HG03135 (cell line): ENCODE results near the gene PPFIBP2.
A peak's percentile ranks its signal among the peaks of the same experiment; 100 is the strongest.
"Not testable (repeated sequence)": the region's sequence is repeated elsewhere in the genome, so short reads cannot be mapped to it uniquely, and the experiment has no call there.

ENCODE experiments used
- ATAC-seq: cut with Tn5 transposase; IDR thresholded peaks from one replicate; pipeline ENCODE4 v1.9.1; 2021; ENCODE audit warnings: mild to moderate bottlenecking, moderate library complexity; ENCODE audit not compliant: unreplicated experiment

Gene PPFIBP2

DNA sequence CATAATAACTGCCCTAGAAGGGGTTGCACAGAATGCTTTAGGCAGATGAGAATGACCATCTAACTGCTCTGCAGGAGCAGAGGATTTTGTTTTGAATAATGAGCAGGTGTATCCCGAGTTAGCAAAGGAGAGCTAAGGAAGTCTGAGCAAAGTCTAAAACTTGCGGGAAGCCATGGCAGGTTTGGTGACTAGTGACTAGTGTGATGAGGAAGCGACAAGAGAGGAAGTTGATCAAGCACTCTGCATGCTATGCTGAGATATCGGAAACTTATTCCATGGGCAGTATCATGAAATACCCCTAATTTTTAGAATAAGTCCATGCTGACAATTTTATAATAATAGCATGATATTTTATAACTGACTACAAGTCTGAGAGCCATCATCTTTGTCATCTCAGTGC, 15.6 kb upstream of the PPFIBP2 start:
- no peak for ATAC-seq

DNA sequence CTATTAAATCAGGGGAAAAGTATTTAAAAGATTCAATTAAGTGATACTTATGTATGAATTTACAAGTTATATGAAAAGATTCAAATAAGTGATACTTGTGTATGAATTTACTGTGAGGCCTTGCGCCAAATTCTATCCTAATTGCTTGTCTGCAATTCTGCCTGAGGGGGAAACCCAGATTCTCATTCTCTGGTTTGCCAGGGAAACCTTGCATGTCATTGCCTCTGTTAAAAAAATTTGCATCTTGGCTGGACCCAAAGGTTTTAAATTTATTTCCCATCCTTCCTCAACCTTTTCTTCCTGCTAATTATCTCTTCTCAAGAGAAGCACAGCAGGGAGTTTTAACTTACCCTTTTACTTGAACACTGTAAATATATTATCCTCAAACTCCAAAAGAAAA, 14.7 kb upstream of the PPFIBP2 start:
- ATAC-seq: no peak

DNA sequence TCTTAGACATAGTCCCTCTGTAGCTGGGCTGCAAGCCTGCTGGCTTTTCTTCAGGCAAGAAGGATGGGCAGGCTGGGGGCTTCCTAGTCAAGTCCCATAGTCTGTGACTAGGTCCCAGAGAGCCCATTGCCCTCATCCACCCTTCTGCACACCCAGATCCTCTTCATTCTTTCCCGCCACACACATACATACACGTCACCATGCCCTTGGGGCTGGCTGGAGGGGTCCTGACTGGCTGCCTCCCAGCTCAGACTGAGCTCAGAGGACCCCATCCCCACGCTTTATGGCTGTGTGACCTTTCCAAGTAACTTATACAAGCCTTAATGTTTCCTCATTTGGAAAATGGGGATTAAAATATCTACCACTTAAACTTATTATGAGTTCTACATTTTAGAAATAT, 13.5 kb upstream of the PPFIBP2 start:
- ATAC-seq: no peak

DNA sequence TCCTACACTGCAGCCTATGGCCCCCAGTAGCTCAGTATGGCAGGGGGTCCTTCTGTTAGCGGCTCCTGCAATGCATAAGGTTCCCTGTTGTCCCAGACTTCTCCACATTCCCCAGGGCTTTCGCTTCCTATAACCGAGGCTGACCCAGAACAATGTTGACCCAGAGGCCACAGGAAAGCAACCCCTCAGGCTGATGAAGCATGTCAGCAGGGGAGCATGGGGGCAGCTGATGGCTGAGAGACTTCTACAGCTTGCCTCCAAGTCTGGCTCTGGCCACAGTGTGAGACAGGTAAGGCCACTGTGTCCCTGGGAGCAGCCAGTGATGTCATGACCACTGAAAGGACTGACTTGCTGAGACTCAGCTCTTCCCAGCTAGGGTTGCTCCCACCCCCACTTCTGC, 12.5 kb upstream of the PPFIBP2 start:
- ATAC-seq: no peak

DNA sequence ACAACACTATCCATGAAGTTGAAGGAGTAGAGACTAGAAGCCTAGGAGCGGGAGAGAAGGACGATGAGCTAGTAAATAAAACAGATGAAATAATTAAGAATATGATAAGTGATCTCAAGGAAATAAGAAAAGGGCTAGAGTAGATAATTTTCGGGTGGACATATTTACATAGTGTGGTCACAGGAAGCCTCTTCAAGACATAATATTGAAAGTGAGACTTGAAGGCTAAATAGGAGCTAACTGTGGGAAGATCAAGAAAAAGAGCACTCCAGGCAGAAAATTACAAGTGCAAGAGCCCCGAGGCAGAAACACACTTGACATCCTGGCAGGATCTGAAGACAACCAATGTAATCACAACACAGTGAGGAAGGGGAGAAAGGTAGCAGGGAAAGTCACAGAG, 11.9 kb upstream of the PPFIBP2 start:
- ATAC-seq: no peak

DNA sequence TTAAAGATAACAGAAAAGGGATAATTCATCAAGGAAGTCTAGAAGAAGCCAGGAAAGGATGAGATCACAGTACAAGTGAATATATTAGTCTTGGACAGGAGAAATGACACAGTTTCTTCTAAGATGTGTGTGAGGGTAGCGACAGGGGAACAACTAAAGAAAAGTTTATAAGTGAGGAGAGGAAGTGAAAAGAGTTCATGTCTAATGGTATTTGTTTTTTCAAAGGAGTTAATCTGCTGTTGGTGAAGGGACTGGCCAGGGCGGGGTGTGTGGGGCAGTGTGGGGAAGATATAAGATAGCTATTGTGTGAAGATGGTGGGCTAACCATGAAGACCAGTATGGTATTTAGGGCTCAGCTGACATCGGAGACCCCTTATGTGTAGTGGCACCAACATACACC, 7.6 kb upstream of the PPFIBP2 start:
- no peak for ATAC-seq

DNA sequence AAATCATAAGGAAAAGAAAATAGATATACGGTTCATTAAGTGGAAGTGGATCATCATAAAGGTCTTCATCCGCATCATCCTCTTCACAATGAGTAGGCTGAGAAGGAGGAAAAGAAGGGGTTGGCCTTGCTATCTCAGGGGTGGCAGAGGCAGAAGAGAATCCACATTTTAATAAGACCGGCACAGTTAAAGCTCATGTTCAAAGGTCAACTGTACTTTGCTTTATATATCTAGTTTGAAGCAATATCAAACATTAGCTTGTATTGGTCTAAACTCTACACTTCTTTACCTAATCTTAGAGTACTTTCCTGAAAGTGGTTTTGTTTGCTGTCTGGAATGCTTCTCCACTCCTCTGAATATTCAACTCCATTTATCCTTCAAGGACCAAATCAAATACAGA, 5.7 kb upstream of the PPFIBP2 start:
- no peak for ATAC-seq

DNA sequence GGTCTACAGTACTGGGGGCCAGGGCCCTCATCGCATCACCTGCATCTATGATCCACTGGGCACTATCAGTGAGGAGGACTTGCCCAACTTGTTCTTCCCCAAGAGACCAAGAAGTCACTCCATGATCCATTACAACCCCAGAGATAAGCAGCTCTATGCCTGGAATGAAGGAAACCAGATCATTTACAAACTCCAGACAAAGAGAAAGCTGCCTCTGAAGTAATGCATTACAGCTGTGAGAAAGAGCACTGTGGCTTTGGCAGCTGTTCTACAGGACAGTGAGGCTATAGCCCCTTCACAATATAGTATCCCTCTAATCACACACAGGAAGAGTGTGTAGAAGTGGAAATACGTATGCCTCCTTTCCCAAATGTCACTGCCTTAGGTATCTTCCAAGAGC, 3.8 kb upstream of the PPFIBP2 start:
- ATAC-seq: no peak

DNA sequence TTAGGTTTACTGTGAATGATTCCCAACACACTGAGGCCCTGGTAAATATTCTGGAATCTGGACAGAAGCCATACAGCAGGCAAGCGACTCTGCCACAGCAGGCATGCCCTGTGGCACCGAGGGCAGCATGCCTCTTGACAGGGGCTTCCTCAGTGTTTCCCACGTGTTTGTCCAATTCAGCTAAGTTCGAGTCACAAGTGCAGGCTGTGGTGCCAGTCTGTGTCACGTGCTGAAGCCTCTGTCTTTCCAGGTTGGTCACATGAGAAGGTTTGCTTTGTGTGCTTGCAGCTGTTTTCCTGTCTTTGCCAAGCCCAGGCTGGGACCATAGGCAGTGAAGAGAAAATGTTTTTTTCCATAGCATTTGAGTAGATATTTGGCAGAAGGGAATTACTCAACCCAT, 2.4 kb upstream of the PPFIBP2 start:
- no peak for ATAC-seq

DNA sequence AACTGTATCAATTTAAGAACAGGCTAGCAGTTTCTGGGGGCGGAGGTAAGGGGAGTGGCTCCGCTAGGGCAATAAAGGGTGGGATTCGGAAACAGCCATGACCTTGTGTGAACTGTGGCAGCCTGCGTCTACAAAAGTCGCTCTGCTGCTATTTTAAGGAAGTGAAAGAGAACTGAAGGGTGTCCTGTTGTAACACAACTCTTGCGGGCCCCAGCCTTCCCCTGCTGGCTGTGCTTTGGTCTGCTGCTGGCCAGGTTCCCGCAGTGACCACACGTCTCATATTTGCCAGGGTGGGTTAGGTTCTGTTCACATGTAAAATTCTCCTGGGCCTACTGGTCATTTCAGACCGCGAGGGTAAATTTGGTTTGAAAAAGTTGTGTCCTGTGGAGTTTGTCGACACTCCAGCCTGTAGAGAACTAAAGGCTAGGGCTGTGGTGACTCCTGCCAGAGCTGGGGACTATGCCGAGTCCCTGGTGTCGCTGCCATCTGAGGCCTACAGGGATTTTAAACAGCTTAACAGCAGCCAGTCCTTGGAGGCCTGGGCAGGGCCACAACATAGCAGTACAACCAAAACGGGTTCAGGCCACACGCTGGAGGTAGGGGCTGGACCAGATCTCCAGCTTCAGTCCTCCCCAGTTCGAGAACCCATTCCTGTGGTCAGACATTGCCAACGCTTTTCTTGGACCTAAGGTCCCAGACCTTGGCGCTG, 1.1 kb upstream of the PPFIBP2 start:
- ATAC-seq: peak; percentile 73

DNA sequence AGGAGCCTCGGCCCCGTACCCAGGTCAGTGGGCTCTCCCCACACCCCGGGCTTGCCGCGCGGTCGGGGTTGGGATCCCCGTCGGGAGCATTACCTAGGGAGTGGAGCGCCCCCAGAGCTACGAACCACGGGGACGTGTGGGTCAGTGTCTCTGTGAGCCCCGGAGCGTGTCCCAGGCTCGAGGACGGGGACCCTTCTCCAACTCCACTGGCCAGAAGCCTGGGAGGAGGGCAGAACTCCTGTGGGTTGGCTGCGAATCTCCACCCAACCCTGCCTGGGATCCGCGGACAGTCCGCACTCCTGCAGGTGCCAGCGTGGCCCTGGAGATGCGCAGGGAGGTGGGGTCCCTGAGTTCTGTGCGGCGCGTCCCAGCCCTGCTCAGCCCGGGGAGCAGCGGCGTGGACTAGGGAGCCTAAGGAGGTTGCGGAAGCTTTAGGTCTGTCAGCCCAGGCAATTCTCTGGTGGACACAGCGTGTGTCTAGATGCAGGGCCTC, 346 bp downstream of the PPFIBP2 start:
- peak; percentile 5 for ATAC-seq

DNA sequence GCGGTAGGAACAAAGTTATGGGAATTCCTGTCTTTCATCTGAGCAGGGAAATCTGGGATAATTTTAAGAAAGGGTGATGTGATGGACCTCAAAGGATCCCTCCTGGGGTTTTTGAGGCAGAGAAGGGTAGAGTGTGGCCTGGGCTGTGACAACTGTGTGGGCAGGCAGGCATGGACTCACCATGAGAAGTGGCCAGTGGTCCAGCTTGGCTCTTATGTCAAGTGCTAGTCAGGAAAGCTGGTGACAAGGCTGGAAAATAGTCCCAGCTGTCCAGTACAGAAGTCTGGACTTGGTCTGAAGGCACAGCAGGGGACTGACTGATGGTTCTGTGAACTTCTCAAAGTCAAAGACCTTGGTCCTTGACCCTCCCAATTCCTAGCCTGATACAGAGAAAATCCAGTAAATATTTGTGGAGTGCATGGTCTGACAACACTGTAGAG, 1.7 kb downstream of the PPFIBP2 start:
- no peak for ATAC-seq

DNA sequence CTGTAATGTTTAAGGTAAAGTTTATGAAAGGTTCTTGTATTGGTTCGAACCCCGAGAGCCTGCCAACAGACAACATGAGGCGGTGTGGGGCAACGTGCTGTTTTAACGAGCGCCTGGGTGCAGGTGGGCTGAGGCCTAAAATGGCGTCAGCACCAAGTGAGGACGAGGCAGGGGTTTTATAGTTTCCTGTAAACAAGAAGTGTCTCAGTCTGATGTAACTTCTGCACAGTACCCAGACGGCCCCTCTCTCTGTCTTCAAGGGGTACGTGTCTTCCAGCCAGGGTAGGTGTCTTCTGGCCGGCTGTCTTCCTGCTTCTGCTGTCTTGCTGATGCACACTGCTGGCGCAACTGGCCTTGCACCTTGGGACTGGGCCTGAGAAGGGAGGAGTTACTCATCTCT, 2.7 kb downstream of the PPFIBP2 start:
- no peak for ATAC-seq

DNA sequence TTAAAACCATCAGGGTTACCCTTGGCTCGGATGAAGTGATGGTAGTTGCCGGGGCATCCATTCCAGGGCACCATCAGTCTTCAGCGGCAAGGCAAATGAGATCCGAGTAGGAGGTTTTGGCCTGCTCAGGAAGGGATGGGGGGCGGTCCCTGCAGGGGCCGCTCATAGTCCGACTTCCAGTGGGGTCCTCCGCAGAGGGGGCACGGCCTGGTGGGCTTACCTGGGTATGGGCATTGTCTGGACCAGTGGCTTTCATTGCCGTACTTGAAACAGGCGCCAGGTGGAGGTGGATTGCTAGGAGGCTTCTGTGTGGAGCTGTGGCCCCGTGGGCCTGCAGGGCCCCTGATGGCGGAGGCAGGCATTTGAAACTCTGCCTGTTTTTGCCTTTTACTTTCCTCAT, 3.9 kb downstream of the PPFIBP2 start:
- not testable (repeated sequence) for ATAC-seq

DNA sequence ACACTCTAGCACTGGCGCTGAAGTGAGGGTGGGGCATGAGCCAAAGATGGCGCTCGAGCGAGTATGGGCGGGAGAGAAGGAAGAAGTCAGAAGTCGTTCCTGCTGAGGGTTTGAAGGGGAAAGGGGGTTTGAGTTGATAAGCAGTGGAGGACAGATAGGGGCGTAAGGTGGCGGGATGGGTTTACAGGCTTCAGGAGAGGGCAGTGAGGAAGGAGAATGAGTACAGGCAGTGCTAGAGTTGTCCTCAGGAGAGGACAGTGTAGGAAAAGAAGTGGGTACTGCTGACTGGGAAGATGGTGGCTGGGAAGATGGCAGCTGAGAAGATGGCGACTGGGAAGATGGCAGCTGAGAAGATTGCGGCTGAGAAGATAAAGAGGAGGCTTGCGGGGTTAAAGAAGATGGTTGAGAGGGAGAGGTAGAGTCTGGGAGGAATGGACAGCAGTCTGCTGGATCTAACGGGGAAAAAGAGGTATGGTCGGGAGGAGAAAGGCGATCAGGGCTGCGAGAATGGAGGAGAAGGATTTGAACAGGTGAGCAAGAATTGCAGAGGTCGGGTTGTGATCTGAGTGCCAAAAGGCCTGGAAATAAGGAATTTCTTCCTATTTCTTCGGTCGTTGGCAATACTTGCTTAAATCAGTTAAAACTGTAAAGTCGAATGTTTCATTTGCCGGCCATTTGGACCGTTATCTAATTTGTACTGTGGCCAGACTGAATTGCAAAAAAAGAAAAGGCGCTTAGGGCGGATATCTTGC, 5.2 kb downstream of the PPFIBP2 start:
- no peak for ATAC-seq

DNA sequence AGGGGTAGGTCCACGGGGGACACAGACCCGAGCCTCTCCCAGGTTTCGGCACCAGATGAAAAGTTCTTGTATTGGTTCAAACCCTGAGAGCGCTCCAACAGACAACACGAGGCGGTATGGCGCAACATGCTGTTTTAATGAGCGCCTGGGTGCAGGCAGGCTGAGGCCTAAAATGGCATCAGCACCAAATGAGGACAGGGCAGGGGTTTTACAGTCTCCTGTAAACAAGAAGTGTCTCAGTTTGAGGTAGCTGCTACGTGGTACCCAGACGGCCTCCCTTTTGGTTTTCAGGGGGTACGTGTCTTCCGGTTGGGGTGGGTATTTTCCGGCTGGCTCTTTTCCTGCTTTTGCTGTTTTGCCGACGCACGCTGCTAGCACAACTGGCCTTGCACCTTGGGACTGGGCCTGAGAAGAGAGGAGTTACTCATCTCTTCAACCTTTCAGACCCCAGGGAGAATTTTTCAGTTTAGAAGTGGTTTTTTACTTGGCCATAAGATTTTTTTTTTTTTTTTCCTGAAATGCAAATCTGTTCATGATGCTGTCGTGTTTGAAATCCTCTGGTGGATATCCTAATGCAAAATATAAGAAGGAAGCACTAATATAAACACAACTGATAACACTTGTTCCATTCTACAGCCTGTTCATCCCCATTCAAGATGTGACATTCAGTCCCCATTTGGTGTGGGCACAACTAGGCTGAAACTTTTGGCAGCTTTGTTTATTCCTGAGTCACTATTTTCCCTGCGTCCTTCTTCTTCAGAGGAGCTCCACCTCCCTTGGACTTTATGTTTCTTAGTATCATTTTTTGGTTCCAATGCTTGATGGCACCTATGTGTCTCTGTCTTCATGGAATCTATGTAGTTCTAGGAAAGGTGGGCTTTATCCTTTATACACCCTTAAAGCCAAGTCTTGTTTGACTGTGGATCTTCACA, 6.5 kb downstream of the PPFIBP2 start:
- peak; percentile 50 for ATAC-seq

DNA sequence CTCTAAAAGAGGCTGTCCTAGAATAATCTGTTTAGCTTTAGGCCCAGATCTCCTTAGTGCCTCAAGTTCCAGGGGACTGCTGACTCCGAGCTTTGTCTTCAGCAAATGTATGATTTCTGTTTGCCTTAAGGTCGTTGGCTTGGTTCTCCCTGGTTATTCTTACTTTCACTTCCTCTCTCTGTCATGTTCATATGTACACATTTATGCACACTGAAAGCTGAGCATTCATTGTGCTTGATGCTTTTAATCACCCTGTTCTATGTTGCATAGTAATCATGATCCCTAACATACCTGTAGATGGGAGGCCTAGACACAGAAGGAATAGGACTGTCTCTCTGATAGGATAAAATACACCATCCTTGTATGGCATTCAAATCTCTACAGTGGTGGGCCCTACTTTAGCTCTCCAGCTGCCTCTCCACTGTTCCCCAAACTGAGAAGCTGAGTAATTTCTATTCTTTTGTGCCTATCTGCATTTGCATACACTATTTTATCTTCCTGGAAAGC, 7.2 kb downstream of the PPFIBP2 start:
- ATAC-seq: peak; percentile 81

DNA sequence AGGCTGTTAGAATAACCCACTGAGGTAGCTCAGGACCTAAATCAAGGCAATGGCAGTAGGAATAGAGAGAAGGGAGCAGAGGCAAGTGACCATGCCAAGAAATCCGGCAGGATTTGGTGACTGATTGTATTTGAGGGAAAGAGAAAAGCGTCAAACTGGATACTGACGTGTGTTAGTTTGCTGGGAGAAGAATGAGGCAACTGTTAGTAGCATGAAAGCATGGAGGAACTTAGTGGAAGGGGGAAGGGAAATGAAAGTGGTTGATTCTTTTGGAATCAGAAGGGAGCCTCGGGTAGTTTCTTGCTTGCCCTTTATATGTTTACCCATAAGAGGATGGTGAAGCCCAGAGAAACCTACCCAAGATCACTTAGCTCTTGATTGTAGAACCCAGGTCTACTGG, 8.3 kb downstream of the PPFIBP2 start:
- ATAC-seq: no peak

DNA sequence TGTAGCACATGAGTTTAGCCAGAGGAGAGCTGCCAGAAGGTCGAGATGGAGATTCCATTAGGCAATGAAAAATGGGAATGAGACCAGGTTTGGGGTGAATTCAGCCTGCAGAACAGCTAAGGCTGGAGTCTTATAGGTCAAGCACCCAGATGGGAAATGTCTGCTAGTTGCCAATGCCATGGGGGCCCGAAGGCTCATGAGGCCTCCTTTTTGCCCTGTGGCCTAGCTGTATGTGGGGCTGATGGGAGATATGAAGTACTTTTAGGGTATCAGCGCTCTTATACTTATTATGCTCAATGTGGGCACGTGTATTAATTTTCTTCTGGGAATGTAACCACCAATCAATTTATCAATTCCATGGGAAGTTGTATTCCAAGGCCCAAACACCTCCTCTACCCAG, 8.7 kb downstream of the PPFIBP2 start:
- ATAC-seq: no peak

DNA sequence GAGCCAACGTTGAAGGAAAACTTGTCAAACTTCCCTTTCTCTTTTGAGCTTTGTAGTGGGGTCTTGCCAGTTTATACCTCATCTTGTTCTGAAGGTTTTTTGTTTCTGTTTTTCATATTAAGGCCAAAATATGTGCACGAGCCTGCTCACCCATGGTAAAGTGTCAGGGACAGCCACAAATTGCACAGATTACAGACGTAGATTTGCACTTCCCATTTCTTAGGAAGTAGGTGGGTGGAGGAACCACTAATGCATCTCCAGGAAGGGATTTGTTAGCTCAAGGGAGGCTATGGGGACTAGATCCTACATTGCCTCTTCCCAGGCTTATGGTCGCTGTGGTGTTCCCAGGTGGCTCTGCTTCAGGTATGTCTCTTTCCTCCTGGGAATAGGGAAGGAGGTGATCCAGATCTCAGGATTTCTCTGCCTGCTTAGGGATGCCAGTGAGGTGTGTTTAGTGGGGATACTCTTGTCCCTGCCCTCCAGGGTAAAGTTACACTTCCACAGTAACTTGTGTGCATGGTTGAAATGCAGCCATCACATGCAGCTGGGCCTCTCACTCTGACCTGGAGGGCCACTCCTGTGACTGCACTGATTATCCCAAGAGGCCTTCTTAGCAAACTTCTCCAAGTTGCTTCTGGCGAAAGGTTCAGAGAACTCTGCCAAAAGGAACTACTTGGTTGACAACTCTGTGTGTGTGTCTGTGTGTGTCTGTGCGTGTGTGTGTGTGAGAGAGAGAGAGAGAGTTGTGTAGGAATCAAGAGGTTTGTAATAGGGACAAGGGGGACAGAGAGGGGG, 9.8 kb downstream of the PPFIBP2 start:
- ATAC-seq: no peak
